ENCODE data around the gene UBA3. TPM values are rescaled to one million over a fixed set of nuclear protein-coding genes. Genes with fewer than 3 reads are reported as not detected.

The UBA3 gene
- total and polyA plus RNA-seq, 8 donors: 61.3 to 99.0 (median 85.3) TPM

GRCh38 chr3:69105320-69105719, 25.2 kb upstream of the UBA3 start:
- Histone ChIP-seq H3K4me1 (peaks cover 0 to 11% of the 10 kb centered on the region in 2 donors), H3K36me3 (peaks cover 0 to 48% of the 10 kb centered on the region in 2 donors), H3K9me3 (no peaks in the 10 kb centered on the region), H3K27me3 (no peaks in the 10 kb centered on the region), H3K4me3 (no peak overlapping the region), H3K27ac (no peak overlapping the region)
- intact Hi-C loops (cut with DNase I): no loop called here
- TF ChIP-seq, protein P1, sequence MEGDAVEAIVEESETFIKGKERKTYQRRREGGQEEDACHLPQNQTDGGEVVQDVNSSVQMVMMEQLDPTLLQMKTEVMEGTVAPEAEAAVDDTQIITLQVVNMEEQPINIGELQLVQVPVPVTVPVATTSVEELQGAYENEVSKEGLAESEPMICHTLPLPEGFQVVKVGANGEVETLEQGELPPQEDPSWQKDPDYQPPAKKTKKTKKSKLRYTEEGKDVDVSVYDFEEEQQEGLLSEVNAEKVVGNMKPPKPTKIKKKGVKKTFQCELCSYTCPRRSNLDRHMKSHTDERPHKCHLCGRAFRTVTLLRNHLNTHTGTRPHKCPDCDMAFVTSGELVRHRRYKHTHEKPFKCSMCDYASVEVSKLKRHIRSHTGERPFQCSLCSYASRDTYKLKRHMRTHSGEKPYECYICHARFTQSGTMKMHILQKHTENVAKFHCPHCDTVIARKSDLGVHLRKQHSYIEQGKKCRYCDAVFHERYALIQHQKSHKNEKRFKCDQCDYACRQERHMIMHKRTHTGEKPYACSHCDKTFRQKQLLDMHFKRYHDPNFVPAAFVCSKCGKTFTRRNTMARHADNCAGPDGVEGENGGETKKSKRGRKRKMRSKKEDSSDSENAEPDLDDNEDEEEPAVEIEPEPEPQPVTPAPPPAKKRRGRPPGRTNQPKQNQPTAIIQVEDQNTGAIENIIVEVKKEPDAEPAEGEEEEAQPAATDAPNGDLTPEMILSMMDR (IDR thresholded peaks at IDR 0.05): no peak
- ATAC-seq (no peak), DNase-seq (no peak)

DNA sequence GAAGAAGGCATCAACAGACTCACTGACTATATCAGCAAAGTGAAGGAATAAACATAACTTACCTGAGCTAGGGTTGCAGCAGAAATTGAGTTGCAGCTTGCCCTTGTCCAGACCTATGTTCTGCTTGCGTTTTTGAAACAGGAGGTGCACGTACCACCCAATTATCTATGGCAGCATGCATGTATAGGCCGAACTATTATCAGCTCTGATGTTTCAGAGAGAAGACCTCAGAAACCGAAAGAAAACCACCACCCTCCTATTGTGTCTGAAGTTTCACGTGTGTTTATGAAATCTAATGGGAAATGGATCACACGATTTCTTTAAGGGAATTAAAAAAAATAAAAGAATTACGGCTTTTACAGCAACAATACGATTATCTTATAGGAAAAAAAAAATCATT, 24.4 kb upstream of the UBA3 start:
- no peaks in the 10 kb centered on the region for H3K9me3 ChIP-seq
- TF ChIP-seq, protein P1 (IDR thresholded peaks at IDR 0.05): no peak
- H3K36me3 ChIP-seq: peaks cover 0 to 52% of the 10 kb centered on the region in 2 donors
- H3K27me3 ChIP-seq: no peaks in the 10 kb centered on the region
- no peak for ATAC-seq
- intact Hi-C loops (cut with DNase I): no loop called here
- no peak overlapping the region for H3K4me3 ChIP-seq
- no peak overlapping the region for H3K27ac ChIP-seq
- H3K4me1 ChIP-seq: peaks cover 0 to 13% of the 10 kb centered on the region in 2 donors
- no peak for DNase-seq

GRCh38 chr3:69103123-69103522, 23.0 kb upstream of the UBA3 start:
- Histone ChIP-seq H3K4me3 (no peak overlapping the region), H3K9me3 (no peaks in the 10 kb centered on the region), H3K4me1 (peaks cover 0 to 26% of the 10 kb centered on the region in 2 donors), H3K27ac (no peak overlapping the region), H3K36me3 (peaks cover 0 to 52% of the 10 kb centered on the region in 2 donors), H3K27me3 (no peaks in the 10 kb centered on the region)
- intact Hi-C loops (cut with DNase I): no loop called here
- ATAC-seq (no peak), DNase-seq (no peak)
- TF ChIP-seq, protein P1 (IDR thresholded peaks at IDR 0.05): no peak

DNA sequence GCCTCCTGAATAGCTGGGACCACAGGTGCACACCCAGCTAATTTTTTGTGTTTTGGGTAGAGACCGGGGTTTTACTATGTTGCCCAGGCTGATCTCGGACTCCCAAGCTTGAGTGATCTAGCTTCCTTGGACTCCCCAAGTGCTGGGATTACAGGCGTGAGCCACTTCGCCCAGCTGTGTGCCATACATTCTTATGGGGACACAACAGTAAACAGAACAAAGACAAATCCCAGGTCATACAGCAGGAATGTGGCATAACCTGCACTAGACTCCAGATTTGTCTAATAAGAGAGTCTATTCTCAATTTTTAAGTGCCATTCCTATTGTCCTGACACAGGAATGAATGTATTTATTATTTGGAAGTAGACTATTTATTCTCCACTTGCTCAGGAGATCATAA, 22.2 kb upstream of the UBA3 start:
- TF ChIP-seq, protein P1 (IDR thresholded peaks at IDR 0.05): no peak
- no peaks in the 10 kb centered on the region for H3K9me3 ChIP-seq
- peaks cover 4 to 33% of the 10 kb centered on the region in 2 donors for H3K4me1 ChIP-seq
- H3K4me3 ChIP-seq: no peak overlapping the region
- intact Hi-C loops (cut with DNase I): no loop called here
- ATAC-seq (no peak), DNase-seq (no peak)
- no peaks in the 10 kb centered on the region for H3K27me3 ChIP-seq
- H3K27ac ChIP-seq: no peak overlapping the region
- H3K36me3 ChIP-seq: peaks cover 0 to 52% of the 10 kb centered on the region in 2 donors

- Histone ChIP-seq H3K9me3 (no peaks in the 10 kb centered on the region), H3K4me1 (peaks cover 4 to 56% of the 10 kb centered on the region in 2 donors), H3K36me3 (peaks cover 0 to 36% of the 10 kb centered on the region in 2 donors), H3K4me3 (no peak overlapping the region), H3K27me3 (no peaks in the 10 kb centered on the region), H3K27ac (no peak overlapping the region)
- ATAC-seq (no peak), DNase-seq (no peak)
- TF ChIP-seq, protein P1 (IDR thresholded peaks at IDR 0.05): no peak
- intact Hi-C loops (cut with DNase I): no loop called here
Measured at GRCh38 chr3:69099576-69099975, 19.4 kb upstream of the UBA3 start.

Data from left lung (tissue), 10 donors.